Stimulated activated CD8-positive, alpha-beta memory T cell treated with anti-CD3 and anti-CD28 coated beads, Interleukin-7, amount 100 ng/mL, for 4 hours (primary cell): Measurements from ENCODE around the gene SSBP2.

ENCODE experiments used
- DNase-seq, 2 donors: peaks; one replicate each; pipeline ENCODE4 v3.0.0-alpha.2; 2020; ENCODE audit warnings: low read depth in 2 of 2

The SSBP2 gene

GRCh38 chr5:81751009-81751835 is at the start of gene SSBP2:
TSS of gene SSBP2 (minus strand) at chr5:81751097. CDS start at chr5:81751042, 55 bp downstream.
- DNase-seq: peak; percentile 98

GRCh38 chr5:81795666-81796065 is 44.8 kb upstream of the SSBP2 start:
- DNase-seq: no peak

GRCh38 chr5:81794226-81794625 is 43.3 kb upstream of the SSBP2 start:
- no peak for DNase-seq

- DNase-seq: no peak
These were observed 39.4 kb upstream of the SSBP2 start for GRCh38 chr5:81790336-81790735.

- DNase-seq: no peak
These were observed 38.1 kb upstream of the SSBP2 start for GRCh38 chr5:81789033-81789432.

- no peak for DNase-seq
These were observed 37.4 kb upstream of the SSBP2 start for GRCh38 chr5:81788329-81788728.

GRCh38 chr5:81787474-81788242 is 36.8 kb upstream of the SSBP2 start:
- no peak for DNase-seq

- DNase-seq: no peak
These were observed 36.1 kb upstream of the SSBP2 start for GRCh38 chr5:81786991-81787390.

GRCh38 chr5:81786496-81786895 is 35.6 kb upstream of the SSBP2 start:
- DNase-seq: no peak

- no peak for DNase-seq
These were observed 34.4 kb upstream of the SSBP2 start for GRCh38 chr5:81785322-81785721.

GRCh38 chr5:81783401-81783800 is 32.5 kb upstream of the SSBP2 start:
- DNase-seq: no peak

GRCh38 chr5:81782811-81783210 is 31.9 kb upstream of the SSBP2 start:
- no peak for DNase-seq

GRCh38 chr5:81779916-81780266 is 29.0 kb upstream of the SSBP2 start:
- no peak for DNase-seq

GRCh38 chr5:81779125-81779915 is 28.4 kb upstream of the SSBP2 start:
- peak in 1 of 2 donors; percentile 12 for DNase-seq

- no peak for DNase-seq
These were observed 27.7 kb upstream of the SSBP2 start for GRCh38 chr5:81778642-81779041.

GRCh38 chr5:81776258-81776657 is 25.4 kb upstream of the SSBP2 start:
- no peak for DNase-seq

- no peak for DNase-seq
These were observed 23.5 kb upstream of the SSBP2 start for GRCh38 chr5:81774374-81774773.

GRCh38 chr5:81773574-81773973 is 22.7 kb upstream of the SSBP2 start:
- no peak for DNase-seq

GRCh38 chr5:81773161-81773560 is 22.3 kb upstream of the SSBP2 start:
- DNase-seq: no peak

GRCh38 chr5:81772488-81772887 is 21.6 kb upstream of the SSBP2 start:
- no peak for DNase-seq

GRCh38 chr5:81768935-81769452 is 18.1 kb upstream of the SSBP2 start:
- no peak for DNase-seq

GRCh38 chr5:81767938-81768337 is 17.0 kb upstream of the SSBP2 start:
- no peak for DNase-seq
